GM18502 (cell line): Measurements from ENCODE around the gene RIMBP2.

ENCODE experiments used
- ATAC-seq: cut with Tn5 transposase; IDR thresholded peaks from one replicate; pipeline ENCODE4 v1.9.1; 2021; ENCODE audit warnings: mild to moderate bottlenecking; ENCODE audit not compliant: unreplicated experiment, poor library complexity

RIMBP2 gene

GRCh38 chr12:130371296-130371695 is 344.8 kb downstream of the RIMBP2 start:
- no peak for ATAC-seq

GRCh38 chr12:130369816-130370215 is 346.3 kb downstream of the RIMBP2 start:
- ATAC-seq = no peak

- ATAC-seq = no peak
These were observed 348.6 kb downstream of the RIMBP2 start for GRCh38 chr12:130367523-130367922.

GRCh38 chr12:130367003-130367402 is 349.1 kb downstream of the RIMBP2 start:
- ATAC-seq = no peak

GRCh38 chr12:130366159-130366558 is 349.9 kb downstream of the RIMBP2 start:
- no peak for ATAC-seq

GRCh38 chr12:130364578-130364977 is 351.5 kb downstream of the RIMBP2 start:
- no peak for ATAC-seq

GRCh38 chr12:130362060-130362459 is 354.0 kb downstream of the RIMBP2 start:
- ATAC-seq = no peak

GRCh38 chr12:130357729-130358330 is 358.3 kb downstream of the RIMBP2 start:
- ATAC-seq = no peak

- ATAC-seq = no peak
These were observed 358.9 kb downstream of the RIMBP2 start for GRCh38 chr12:130357241-130357640.

GRCh38 chr12:130356222-130356621 is 359.9 kb downstream of the RIMBP2 start:
- ATAC-seq = no peak

GRCh38 chr12:130354407-130354806 is 361.7 kb downstream of the RIMBP2 start:
- no peak for ATAC-seq

GRCh38 chr12:130353081-130353480 is 363.0 kb downstream of the RIMBP2 start:
- no peak for ATAC-seq

GRCh38 chr12:130351326-130351725 is 364.8 kb downstream of the RIMBP2 start:
- no peak for ATAC-seq

GRCh38 chr12:130350715-130351114 is 365.4 kb downstream of the RIMBP2 start:
- ATAC-seq = no peak

- no peak for ATAC-seq
These were observed 368.5 kb downstream of the RIMBP2 start for GRCh38 chr12:130347588-130347987.
